GM18873 (cell line): Measurements from ENCODE around the gene PIK3R1.

Experiments used
- ATAC-seq: cut with Tn5 transposase; IDR thresholded peaks from one replicate; pipeline ENCODE4 v1.9.1; 2021; ENCODE audit warnings: mild to moderate bottlenecking, moderate library complexity, moderate number of reproducible peaks; ENCODE audit not compliant: unreplicated experiment, low FRiP score

Gene PIK3R1

DNA sequence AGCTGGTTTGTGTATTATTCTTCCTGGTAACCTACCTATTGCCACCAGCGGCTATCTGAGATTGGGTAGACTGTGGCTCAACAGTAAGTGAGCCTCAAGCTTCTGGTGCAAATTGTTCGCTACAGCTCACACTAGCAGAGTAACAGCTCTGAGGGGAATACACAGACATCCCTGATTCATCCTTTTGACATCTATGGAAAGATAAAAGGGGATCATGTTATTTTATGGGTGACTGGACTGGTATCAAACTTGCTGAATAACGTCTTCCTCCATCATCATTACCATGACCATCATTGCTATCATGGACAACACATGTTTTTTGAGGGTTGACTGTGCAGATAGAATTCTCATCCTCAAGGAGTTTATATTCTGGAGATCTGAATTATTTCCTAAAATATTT lies 129.6 kb downstream of the PIK3R1 start:
- ATAC-seq: no peak

DNA sequence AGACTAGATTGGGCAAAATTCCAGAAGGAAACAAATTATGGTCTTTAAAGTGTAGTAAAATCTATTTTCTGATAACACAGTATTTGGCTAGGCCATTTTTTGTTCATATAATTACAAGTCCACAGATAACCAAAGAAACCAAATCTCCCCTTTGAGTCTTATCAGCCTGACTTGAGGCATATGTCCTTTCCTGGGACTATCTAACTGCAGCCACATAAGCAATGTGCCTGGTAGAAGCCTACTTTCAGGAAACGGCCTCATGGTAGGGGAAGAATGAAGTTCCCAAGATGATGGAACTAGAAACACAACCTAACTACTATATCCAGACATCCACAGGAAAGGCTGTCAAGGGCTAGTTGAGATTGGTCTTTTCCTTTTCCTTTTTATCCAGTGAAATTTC lies 130.0 kb downstream of the PIK3R1 start:
- no peak for ATAC-seq

DNA sequence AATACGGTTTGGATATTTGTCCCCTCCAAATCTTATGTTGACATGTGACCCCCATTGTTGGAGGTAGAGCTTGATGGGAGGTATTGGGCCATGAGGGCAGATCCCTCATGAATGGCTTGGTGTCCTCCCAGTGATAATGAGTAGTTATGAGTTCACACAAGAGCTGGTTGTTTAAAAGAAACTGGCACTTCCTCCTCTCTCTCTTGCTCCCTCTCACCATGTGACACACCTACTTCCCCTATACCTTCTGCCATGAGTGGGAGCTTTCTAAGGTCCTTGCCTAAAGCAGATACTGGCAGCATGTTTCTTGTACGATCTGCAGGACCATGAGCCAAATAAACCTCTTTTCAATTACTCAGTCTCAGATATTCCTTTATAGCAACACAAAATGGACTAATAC lies 132.0 kb downstream of the PIK3R1 start:
- no peak for ATAC-seq

DNA sequence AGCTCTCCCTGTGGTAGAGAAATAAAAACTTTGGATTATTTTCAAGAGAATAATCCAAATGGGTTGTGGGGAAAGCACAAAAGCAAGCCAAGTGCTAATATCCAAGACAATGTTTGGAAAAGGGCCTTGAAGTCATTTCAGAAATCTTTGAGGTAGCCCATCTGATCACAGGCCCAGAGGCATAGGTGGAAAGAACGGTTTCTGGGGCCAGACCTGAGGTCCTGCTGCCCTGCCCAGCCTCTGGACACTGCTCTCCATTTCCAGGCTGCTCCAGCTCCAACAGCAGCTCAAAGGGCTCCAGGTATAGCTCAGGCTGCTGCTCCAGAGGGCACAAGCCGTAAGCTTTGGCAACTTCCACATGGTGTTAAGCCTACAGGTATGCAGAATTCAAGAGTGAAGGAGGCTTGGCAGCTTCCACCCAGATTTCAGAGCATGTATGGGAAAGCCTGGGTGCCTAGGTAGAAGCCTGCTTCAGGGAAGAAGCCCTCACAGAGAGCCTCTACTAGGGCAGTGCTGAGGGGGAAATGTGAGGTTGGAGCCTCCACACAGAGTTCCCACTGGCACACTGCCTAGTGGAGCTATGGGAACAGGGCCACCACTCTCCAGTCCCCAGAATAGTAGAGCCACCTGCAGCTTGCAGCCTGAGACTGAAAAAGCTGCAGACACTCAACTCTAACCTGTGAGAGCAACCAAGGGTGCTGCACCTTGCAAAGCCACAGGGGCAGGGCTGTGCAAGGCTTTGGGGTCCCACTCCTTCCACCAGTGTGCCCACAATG lies 133.1 kb downstream of the PIK3R1 start:
- no peak for ATAC-seq

DNA sequence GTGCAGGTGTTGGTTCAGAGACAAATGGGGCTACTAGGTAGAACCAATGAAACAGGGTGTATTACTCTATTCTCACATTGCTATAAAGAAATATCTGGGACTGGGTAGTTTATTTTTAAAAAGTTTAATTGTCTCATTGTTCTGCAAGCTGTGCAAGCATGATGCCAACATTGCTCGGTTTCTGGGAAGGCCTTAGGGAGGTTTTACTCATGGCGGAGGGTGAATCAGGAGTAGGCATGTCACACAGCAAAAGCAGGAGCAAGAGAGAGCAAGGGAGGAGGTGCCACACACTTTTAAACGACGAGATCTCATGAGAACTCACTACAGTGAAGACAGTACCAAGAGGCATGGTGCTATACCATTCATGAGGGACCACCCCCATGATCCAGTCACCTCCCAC lies 134.6 kb downstream of the PIK3R1 start:
- ATAC-seq: no peak
